Stimulated activated CD4-positive, alpha-beta T cell treated with anti-CD3 and anti-CD28 coated beads, Interleukin-12 subunit alpha, Interleukin-12 subunit beta, amount 100 ng/mL, for 48 hours (primary cell): ENCODE results near the gene XPNPEP1.

ENCODE experiments used
- DNase-seq, 3 donors: peaks; one replicate each; pipeline ENCODE4 v3.0.0-alpha.2; 2020; ENCODE audit warnings: low read depth in 2 of 3, low spot score in 1 of 3

Gene XPNPEP1

DNA sequence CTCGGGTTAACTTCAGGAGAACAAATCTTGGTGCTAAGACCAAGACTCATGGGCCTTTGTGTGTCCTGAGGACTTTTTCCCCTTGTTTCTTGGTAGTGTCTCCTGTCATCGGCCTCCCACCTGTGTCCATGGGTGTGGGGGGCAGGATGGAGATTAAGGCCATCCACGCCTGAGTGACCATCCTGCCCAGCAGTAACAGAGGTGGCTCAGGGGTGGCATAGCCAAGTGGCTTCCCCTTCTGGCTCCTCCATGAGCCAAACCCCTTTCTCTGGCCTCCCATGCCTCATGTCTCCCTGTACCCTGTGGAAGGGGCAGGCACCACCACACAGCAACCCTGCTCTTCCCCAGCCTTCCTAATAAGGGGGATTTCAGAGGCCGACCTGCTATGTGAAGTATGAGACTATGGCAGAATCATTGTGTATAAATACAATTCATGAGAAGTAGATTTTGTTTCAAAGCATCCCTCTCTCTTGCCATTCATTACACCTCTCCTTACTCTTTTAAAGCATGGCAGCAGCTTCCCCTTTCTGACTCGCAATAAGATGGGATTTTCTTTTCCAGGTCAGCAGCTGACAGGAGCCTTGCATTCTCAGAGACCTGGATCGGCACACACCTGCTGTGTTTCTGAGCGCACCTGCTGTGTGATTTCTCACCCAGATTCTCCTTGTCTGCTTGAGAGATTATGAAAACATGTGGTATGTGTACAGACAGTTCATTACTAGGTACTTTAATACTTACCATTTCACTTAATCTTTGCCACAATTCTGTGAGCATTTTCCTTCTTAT is 102.5 kb downstream of the XPNPEP1 start:
- DNase-seq, result no peak

DNA sequence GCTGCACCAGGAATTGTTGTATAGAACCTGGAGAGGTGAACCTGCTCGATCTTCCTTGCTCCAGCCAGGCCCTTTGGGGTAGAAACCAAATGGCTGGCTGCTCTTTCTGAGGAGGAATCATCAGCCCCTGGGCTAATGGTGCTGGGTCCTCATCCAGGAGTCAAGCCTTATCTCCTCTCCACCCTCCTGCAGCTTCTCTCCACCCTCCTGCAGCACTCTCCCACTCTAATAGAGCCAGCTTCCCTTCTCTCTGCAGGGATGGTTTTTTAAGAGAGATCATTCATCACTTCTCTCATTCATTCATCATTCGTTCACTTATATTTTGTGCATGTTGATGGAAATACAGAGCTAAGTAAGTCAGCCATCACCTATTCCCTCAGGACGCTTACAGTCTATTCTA is 103.5 kb downstream of the XPNPEP1 start:
- no peak for DNase-seq
